SKM-1 treated with dmso at 0.1 percent for 144 hours (cell line): ENCODE data around the gene CPED1.
A peak's percentile ranks its signal among the peaks of the same experiment; 100 is the strongest.

Source experiments
- DNase-seq: peaks from one replicate; lab custom pipeline; 2025; ENCODE audit not compliant: unreplicated experiment; lab: John Stamatoyannopoulos, UW

Gene CPED1

DNA sequence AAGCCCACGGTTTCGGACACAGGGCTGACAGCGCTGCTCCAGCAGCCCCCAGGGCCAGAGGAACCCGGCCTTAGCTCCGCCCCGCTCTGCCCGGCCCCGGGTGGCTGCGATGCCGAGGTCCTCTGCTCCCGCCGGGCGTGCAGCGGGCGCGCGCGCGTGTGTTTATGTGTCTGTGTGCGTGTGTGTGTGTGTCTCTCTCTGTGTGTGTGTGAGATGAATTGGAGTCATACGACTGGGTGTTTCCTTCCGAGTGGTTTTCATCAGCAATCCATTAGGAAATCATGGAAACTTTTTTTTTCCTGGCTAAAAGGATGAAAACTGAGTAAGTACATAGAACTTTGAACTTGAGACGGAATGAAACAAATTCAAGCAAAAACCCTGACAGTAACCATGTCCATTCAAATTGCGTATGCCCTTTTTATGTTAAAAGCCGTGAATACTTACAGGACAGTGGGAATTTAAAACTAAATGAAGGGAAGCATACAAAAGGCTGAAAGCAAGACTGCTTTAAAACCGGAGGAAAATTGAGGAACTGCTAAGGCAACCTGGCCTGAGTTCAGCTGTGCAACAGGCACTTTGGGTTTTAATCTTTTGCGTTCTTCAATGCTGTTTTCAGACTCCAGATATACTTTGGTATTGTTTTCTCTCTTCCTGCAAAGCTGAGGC lies at the start of gene CPED1:
TSS of gene CPED1 (plus strand) at position 121 of the 666 bp plus-strand sequence. CDS start 911 bp downstream, outside the sequence.
- no peak for DNase-seq

DNA sequence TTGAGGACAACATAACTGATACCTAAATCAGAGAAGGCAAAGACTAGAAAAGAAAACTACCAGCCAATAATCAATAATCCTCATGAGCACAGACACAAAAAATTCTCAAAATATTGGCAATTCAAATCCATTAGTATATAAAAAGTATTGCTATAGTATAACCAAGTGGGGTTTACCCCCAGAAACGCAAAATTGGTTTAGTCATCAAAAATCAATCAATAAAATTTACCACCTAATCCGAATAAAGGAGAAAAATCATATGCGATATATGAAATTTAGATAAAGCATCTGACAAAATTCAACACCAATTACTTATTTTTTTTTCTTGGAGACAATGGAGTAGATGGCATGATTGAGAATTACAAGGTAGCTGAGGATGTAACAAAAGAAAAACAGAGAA lies 49.2 kb upstream of the CPED1 start:
- DNase-seq, result no peak

DNA sequence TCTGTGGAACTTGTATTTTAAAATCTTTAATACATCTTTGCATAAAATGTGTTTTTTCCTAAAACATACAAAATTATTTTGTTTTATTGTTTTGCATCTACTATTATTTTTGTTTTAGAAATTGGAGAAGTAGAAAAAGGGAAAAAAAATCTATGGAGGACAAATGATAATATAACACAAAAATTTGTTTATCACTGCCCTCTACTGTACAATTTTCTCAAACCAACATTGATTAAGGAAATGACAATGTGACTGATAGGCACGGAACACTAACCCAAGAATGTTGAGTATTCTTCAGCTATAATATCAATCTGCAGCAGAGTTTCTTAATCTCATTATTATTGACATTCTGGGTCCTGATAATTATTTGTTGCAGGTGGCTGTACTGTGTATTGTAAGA lies 47.4 kb upstream of the CPED1 start:
- no peak for DNase-seq

DNA sequence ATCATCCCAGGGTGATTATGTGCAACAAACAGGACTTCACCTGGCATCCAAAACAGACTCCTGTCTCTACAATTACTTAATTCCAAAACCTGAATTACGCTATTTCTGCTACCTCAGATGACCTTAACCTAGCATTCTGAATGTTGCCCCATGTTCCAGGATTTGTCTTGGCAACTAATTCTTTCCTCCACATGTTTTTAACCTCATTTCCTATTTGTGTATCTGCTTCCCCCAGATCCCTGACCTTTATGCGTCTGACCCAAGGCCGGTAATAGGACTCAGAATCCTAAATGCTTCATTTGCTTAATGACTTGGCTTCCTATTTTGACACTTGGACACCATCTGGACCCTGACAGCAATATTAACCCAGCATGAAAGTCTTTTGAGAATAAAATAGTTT lies 46.7 kb upstream of the CPED1 start:
- no peak for DNase-seq

DNA sequence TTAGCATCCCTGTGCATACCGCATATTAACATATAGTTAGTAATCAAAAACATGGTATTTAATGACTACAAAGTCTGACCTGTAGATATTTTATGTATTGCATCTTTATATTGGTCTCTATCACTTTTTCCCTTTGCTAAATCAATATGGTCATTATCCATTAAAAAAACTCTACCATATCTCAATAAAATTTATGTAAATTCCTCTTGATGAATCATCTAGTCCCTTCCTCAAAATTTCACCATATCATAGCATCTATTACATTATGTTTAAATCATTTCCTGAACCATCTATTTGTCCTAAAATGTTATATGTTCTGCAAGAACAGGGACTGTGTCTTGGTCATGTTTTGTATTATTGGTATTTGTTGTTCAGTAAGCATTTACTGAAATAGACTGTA lies 45.6 kb upstream of the CPED1 start:
- DNase-seq, result no peak

DNA sequence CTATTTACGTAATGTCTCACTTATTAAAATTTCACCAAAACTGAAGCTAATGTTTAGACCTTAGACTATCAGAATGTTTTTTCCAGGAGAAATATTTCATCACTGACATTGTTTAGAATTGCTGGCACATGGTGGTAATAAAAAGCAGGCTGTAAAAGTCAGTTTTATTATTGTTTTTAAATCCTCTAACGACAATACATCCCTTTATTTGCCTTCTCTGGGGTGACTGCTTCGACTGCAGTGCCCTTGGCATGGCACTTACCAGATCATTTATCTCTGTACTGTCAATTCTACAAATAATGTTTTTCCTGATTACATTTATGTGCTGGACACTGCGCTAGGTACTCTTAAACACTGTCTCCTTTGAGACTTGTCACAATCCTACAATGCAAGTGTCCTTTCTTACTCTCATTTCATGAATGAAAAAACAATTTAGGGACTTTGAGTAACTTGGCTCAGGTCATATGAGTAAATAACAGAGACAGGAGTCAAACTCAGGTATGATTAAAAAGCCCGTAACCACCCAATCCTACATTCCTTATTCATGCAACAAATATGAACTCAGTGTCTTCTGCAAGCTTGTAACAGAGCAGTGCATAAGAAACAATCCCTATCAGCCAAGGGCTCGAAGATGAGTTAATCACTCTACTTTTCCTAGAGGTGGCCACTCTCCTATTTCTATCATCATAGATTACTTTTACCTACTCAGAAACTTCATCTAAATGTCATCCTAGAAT lies 43.5 kb upstream of the CPED1 start:
- no peak for DNase-seq

DNA sequence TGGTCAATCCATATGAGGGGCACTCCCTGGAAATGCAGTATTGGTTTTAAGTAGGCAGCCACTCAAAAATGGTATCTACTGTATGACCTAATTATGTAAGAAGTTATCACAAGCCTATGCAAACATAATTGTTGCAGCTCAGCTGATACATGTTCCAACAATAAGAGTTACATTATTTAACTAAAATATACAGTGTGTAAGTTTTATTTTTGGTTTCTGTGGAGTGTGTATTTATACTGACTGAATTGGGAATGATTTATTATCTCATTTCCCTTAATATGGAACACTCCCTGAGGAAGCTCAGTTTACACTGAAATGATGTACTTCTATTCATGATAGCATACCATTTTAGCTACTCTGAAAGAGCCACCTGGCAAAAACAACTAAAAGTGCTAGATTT lies 40.5 kb upstream of the CPED1 start:
- no peak for DNase-seq

DNA sequence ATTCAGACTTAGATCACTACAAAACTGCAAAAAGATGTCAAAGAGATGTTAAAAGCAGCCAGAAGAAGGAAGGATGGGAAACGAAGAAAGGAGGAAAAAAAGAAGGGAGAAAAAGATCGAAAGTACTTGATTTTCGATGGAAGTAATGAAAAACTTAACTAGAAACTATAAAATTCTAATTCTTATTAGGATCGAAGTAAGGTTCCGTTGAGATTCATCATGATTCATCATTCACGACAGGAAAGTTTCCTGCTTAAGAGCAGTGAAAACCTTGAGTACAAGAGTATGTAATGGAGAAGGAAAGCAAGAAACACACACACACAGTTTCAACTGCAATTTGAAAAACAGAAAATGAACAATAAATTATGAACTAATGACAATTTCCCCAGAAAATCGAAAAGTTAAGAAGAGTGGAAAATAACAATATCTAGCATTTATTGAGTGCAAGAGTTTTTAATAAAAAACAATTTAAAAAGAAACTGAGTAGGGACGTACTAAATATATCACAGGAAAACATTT lies 39.1 kb upstream of the CPED1 start:
- no peak for DNase-seq

DNA sequence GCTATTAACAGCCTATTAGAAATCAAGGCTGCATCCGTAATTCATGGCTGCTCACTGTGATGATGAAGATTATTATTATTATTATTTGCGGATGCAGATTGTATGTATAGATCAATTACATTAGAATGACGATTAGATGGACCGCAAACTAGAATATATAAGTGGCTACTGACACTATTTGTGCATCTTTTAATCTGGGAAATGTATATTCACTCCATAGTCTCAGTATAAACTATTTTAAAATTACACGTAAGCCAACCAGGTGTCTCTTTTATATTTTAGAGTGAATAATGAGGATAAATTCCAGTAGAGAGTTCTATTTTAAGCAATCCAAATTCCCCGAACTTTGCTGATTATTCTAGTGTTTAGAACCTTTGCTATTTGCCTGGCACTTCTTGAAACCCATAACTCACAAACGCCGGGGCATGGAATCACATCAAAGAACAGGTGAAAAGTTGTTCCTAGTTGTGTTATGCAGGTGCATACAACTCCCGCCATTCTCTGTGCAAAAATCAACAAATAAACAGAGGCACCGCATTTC lies 38.4 kb upstream of the CPED1 start:
- no peak for DNase-seq

DNA sequence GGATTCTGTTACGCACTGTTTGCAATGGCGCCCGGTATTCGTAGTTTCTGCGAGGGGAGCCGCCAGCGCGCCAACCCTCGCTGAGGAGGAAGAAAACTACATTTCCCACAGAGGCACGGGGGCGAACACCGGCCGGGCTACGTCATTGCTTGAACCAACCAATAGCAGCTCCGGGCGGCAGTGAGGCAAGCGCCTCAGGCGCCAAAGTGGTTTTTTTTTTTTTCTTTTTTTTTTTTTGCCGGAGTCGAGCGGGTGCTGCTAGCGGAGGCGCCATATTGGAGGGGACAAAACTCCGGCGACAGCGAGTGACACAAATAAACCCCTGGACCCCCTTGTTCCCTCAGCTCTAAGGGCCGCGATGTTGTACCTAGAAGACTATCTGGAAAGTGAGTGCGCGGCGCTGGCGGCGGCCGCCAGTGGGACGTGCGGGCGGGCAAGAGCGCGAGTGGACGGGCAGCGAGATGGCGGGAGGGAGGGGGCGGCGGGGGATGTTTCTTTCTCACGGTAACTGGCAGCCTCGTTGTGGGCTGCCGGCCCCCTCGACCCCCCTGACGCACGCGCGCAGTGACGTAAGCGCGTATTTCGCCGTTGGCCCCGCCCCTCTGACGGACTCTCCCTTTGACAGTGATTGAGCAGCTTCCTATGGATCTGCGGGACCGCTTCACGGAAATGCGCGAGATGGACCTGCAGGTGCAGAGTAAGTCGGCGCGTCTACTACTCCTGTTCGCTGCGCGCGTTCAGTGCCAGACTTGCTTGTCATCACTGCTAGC lies 37.8 kb upstream of the CPED1 start, which contains the start of gene ING3:
TSS of gene ING3 (plus strand) at position 239 of the 770 bp plus-strand sequence. CDS start at position 359, 120 bp downstream.
- DNase-seq, result peak; percentile 92

DNA sequence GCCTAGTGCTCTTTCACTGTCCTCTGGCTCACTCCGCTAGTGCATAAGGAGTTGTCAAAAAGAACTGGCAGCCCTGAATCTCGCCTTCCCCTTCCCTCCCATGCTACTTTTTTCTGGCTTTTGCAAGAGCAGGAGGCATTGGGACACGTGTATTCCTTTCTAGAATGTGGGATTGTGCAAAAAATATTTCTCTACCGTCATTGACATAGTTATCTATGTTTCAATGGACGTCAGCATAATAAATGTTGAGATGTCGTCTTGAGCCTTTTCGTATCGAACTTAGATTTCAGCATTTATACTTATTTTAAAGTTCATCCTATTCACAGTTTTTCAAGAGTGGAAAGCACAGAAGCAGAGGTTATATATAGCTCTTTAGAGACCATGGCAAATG lies 37.2 kb upstream of the CPED1 start:
- no peak for DNase-seq

DNA sequence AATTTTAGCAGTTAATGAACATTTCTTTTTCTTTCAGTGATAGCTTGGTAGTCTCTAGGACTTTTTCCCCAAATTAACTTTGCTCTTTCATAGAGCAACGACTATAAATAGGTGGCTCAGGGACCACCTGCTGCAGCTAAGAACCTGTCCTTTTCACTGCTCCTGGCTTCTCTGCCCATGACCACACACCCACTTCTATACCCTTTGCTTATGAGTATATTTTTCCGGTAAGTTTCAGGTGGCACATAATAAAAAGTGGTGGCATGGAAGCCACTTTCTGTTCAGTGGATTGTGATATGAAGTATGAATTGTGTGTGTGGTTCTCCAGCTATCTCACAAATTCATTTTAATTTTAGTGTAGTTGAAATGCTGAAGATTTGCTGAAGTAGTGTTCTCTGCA lies 36.7 kb upstream of the CPED1 start:
- no peak for DNase-seq

DNA sequence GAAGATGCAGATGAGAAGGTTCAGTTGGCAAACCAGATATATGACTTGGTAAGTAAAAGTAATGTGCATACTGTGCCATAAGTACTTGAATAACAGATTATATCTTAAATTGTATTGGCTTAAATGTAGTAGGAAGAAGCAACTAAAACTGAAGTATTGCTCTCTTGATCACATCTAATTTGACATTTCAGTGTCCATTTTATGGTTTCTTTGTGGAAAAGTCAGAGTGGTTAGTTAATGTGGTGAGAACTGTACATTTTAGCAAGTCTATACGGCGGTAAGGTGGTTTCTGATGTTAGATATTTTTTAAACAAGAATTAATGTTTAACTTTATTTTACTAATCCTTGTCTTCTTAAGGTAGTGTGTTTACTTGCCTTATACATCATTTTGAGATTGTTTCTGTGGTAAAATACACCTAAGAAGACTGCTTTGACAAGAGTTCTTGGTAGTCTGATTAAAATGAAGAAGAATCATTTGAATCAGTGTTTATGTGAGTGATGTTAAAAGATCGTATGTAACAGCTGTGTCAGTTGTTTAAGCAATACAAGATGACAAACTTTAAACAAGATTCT lies 32.8 kb upstream of the CPED1 start:
- DNase-seq, result no peak

DNA sequence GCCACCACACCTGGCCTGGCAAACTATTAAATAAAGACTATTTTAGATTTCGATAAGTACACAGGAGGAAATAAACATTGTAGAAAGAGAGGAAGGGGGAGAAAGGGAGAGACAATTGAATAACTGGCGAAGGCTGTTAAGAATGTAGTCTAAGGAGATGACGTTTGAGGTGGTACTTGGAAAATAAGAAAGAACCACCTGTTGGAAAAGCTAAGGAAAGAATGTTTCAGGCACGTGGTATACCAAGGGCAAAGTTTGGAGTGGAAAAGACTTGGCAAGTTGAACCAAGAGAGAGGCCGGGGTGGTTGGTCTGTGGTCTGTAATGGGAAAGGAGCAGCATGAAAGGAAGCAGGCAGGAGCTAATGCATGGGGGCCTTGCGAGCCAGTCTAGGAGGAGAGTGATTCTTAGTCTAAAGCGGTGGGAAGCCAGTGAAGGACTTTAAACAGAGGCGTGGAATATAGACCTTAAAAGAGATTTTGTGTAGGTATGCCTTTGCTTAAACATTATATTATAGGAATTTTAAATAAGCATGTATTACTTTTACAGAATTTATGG lies 28.5 kb upstream of the CPED1 start:
- no peak for DNase-seq

DNA sequence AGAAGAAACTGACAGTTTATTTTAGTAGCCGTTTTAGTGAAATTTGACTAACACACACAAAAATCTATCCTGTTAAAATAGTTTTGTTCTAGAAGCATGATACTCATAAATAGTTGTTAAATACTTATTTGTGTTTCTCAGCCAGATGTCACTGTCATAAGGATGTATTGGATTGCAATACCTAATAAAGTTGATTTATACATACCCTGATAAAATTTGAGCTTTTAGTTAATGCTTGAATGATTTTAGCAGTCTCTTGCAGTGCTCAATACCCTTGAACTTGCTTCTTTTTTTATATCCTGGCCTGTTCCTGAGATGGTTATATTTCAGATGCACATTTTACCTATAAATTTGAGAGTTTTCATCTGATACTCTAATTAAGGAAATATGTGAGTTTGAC lies 27.8 kb upstream of the CPED1 start:
- DNase-seq, result no peak

DNA sequence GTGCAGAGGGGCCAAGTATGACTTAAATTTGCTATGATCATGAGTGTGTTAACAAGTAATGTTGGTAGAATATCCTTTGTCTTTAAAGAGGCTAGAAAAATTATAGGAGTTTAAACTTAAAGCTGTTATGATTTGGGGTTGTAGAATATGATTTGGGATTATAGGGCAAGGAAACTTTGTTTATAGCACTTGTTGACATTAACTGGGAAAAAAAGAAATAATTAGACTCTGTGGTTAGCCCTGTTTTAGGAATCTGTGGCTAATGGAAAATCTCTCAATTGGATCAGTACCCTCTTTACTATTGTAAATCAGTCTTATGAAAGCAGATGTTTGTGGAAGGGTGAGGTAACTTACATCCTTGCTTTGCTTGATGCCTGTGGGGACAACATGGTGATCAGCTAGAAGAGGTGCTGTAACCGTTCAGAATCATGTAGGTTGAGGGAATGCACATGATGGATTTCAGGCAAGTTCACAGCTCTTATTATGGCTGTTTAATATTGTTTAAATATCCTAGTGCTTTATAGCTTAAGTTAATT lies 26.8 kb upstream of the CPED1 start:
- DNase-seq, result no peak

DNA sequence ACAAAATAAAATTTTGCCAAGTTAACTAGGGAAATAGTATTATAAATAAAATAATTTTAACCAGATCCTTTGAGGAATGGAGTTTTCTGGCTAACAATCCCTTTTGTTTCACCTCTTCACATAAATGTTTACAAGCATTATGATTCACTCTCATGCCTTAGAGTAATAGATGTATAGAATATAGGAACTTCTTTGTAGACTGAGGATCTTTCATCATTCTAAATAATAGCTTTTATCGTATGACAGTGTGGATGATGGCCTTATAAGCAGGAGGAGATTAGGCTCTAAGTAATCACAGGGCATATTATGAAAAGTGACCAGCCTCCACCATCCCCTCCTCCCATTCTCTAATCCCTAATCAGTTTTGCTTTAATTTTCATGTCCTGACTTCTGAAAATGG lies 24.4 kb upstream of the CPED1 start:
- DNase-seq, result no peak

DNA sequence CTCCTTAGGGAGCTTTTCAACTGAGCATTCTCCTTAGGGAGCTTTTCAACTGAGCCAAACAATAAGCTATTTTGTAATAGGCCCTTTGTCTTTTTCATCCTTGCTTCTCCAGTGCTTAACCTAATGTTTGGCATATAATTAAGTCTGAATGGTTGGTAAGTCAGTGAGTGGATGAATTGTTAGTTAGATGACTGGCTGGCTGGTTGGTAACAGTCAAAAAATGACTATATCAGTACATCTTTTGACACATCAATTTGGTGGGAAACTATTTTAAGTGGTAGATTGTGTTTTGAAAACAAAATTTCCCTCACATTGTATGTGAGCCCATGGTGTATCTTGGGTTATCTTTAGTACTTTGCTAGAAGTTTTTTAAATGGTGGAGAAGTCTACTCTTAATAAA lies 21.6 kb upstream of the CPED1 start:
- no peak for DNase-seq

DNA sequence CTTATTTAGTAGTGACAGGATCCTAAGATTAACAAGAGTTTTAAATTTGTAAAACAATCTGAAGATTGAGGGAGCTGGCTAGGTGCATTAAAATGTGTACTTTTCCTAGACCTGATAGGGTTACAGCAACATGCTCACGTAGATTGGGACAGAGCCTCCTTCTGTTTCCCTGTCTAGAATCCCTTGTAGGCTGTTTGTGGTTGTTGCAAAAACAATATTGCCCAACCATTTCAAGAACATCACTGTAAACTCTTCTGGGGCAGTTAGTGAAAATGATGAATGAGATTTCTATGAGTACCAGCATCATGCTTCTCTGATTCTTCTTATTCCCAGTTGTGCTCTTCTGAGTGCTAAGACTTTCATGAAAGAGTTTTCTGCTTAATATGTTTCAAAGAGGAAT lies 14.7 kb upstream of the CPED1 start:
- no peak for DNase-seq

DNA sequence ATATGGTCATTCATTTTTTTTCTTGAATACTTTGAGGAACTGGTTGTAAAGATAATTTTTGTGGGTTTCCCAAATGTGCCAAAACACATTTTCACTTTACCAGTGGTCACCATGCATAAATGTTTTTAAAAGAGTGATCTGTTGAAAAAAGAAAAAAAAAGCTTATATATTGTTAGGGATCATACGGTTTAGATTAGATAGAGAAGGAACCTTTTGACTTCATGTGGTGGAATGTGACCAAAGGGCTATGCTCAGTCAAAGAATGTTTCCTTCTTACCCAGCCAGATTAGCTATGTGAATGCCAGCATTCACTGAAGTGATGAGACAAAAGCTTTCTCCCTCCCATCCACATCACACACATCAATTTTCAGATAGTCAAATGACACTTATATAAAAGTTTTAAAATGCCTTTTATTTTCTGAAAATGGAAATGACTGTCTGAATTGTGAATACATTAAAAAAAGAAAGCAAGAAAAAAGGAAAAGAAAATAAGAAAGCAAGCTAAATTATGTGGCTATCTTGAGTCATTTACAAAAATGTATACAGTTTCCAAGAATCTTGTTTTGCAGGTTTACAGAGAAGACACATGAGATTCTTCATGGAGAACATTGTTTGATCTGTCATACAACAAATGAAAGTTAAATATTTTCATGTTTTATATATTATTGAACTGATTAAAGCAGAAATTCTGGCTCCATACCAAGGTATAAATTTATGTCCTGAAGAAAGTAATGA lies 8.6 kb upstream of the CPED1 start:
- no peak for DNase-seq
